Neutrophil (primary cell): Measurements from ENCODE around the gene FAM193B.

ENCODE experiments used
- H3K27ac ChIP-seq: fragments of 200-600 bp; sonication (generic); 2 replicates; pipeline ENCODE4 v1.5.1; 2016; ENCODE audit warnings: mild to moderate bottlenecking, moderate library complexity
- H3K27me3 ChIP-seq: fragments of 200-600 bp; sonication (generic); 2 replicates; pipeline ENCODE4 v1.6.0; 2016; ENCODE audit warnings: mild to moderate bottlenecking
- H3K36me3 ChIP-seq: fragments of 200-600 bp; sonication (generic); 2 replicates; pipeline ENCODE4 v1.5.1; 2017
- H3K4me1 ChIP-seq, 2 experiments: fragments of 200-600 bp in 1 of 2; sonication (generic) in 1 of 2; 1 replicate in 1 of 2; 2 replicates in 1 of 2; pipeline versions ENCODE4 v1.5.1 to v1.6.1; 2013 to 2016; ENCODE audit warnings: low read depth in 1 of 2, low read length in 1 of 2, mild to moderate bottlenecking in 1 of 2, moderate library complexity in 1 of 2; ENCODE audit not compliant: control insufficient read depth in 1 of 2, insufficient read depth in 1 of 2
- H3K4me3 ChIP-seq, 2 experiments: fragments of 200-600 bp in 1 of 2; sonication (generic) in 1 of 2; 1 replicate in 1 of 2; 2 replicates in 1 of 2; pipeline ENCODE4 v1.5.1; 2013 to 2016; ENCODE audit warnings: low read depth in 1 of 2, low read length in 1 of 2, mild to moderate bottlenecking in 1 of 2, moderate library complexity in 1 of 2
- H3K9me3 ChIP-seq: fragments of 200-600 bp; sonication (generic); 2 replicates; pipeline ENCODE4 v1.5.1; 2016
- CTCF ChIP-seq: fragments of 200-600 bp; sonication (generic); IDR thresholded peaks from 2 replicates; pipeline ENCODE4 v1.5.1; 2016; ENCODE audit warnings: antibody characterized with exemption

FAM193B gene

DNA sequence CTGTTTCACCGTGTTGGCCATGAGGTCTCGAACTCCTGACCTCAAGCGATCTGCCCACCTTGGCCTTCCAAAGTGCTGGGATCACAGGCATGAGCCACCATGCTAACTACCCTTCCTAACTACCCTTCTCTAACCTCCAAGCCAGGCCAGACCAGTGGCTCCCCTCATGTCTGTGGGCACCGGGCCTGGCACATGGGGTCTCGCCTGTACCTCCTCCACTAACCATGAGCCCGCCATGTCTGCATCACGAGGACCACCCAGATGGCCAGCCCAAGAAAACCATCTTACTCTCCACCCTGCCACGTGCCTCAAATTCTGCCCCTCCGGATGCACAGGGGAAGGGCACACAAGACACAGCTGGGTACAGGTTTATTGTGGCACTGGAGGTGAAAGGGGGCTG, 71.3 kb downstream of the FAM193B start:
- Histone ChIP-seq H3K27me3 (no peaks in the 10 kb centered on the region), H3K4me1 (peaks cover 20 to 21% of the 10 kb centered on the region in 2 experiments), H3K9me3 (no peaks in the 10 kb centered on the region), H3K36me3 (peaks cover 91% of the 10 kb centered on the region), H3K4me3 (no peak overlapping the region), H3K27ac (no peak overlapping the region)
- TF ChIP-seq CTCF = no peak

- H3K4me3 ChIP-seq = no peak overlapping the region
- peaks cover 91% of the 10 kb centered on the region for H3K36me3 ChIP-seq
Observed at GRCh38 chr5:177482359-177482795, 72.0 kb downstream of the FAM193B start.

DNA sequence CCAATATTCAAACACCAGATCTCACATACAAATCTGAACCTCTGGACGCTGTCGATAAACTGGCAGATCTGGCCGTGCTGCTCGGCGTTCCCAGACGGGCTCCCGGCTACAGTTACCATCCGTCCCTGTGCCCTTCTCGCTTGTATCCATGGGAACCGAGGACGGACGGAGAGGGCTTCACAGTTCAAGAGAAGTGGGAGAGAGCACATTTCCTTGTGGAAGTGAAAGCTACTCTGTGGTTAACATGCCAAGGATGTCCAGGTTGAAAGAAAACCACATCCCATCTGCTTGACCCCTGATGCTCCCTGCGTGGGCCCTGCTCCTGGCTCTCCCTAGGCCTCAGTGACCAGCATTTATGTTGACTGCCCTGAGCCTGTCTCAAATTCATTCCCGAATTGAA, 74.6 kb downstream of the FAM193B start:
- peaks cover 32 to 35% of the 10 kb centered on the region in 2 experiments for H3K4me1 ChIP-seq
- peak overlapping the region; percentile 82 for H3K27ac ChIP-seq
- H3K4me3 ChIP-seq = no peak overlapping the region
- H3K9me3 ChIP-seq = no peaks in the 10 kb centered on the region
- peaks cover 11% of the 10 kb centered on the region for H3K27me3 ChIP-seq
- no peak for TF ChIP-seq CTCF
- peaks cover 67% of the 10 kb centered on the region for H3K36me3 ChIP-seq

More at GRCh38 chr5:177482359-177482795, 72.0 kb downstream of the FAM193B start:
- no peaks in the 10 kb centered on the region for H3K9me3 ChIP-seq
- H3K4me1 ChIP-seq = peaks cover 25 to 26% of the 10 kb centered on the region in 2 experiments
- H3K27me3 ChIP-seq = no peaks in the 10 kb centered on the region
- H3K27ac ChIP-seq = peak overlapping the region; percentile 36
- TF ChIP-seq CTCF = no peak

GRCh38 chr5:177478711-177479646, 75.4 kb downstream of the FAM193B start:
- Histone ChIP-seq H3K9me3 (no peaks in the 10 kb centered on the region), H3K27me3 (peaks cover 18% of the 10 kb centered on the region), H3K4me3 (peak overlapping the region in 1 of 2 experiments; percentile 28), H3K36me3 (peaks cover 59% of the 10 kb centered on the region), H3K27ac (peak overlapping the region; percentile 82), H3K4me1 (peaks cover 38 to 42% of the 10 kb centered on the region in 2 experiments)
- TF ChIP-seq CTCF = no peak

- H3K36me3 ChIP-seq = peaks cover 48% of the 10 kb centered on the region
- peak overlapping the region in 1 of 2 experiments; percentile 28 for H3K4me3 ChIP-seq
- peaks cover 38 to 53% of the 10 kb centered on the region in 2 experiments for H3K4me1 ChIP-seq
- peaks cover 29% of the 10 kb centered on the region for H3K27me3 ChIP-seq
- TF ChIP-seq CTCF = no peak
- H3K9me3 ChIP-seq = no peaks in the 10 kb centered on the region
- H3K27ac ChIP-seq = peak overlapping the region; percentile 82
Observed at GRCh38 chr5:177477701-177478477, 76.5 kb downstream of the FAM193B start.
